GM20000 (cell line): ENCODE results near the gene NEB.
"Not testable (repeated sequence)": the region's sequence is repeated elsewhere in the genome, so short reads cannot be mapped to it uniquely, and the experiment has no call there.

ENCODE experiments used
- DNase-seq: peaks from one replicate; pipeline ENCODE4 v3.0.0; 2012; ENCODE audit warnings: low spot score
- TF ChIP-seq, protein P1 (sequence below): IDR thresholded peaks from 2 replicates; pipeline ENCODE4 v1.5.1; 2012; ENCODE audit warnings: mild to moderate bottlenecking, control low read depth; ENCODE audit errors: extremely low read depth, missing control alignments

Gene NEB

DNA sequence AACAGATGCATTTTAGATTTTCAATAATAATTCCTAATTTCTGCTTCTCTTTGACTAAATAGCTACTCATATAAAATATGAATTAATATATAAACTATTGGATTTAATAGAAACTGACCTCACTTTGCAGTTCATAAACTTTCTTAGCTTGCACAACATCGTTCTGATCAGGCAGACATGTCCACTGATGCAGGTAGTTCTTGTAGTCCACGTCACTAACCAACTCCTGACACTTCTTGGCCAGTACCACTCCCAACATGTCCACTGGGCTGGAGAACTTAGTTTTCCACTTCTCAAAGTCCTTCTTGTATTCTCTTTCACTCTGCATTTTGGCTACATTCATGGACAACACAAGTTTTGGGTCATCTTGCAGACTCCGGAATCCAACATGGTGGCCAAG, 83.8 kb downstream of the NEB start:
- DNase-seq = no peak
- TF ChIP-seq, protein P1, sequence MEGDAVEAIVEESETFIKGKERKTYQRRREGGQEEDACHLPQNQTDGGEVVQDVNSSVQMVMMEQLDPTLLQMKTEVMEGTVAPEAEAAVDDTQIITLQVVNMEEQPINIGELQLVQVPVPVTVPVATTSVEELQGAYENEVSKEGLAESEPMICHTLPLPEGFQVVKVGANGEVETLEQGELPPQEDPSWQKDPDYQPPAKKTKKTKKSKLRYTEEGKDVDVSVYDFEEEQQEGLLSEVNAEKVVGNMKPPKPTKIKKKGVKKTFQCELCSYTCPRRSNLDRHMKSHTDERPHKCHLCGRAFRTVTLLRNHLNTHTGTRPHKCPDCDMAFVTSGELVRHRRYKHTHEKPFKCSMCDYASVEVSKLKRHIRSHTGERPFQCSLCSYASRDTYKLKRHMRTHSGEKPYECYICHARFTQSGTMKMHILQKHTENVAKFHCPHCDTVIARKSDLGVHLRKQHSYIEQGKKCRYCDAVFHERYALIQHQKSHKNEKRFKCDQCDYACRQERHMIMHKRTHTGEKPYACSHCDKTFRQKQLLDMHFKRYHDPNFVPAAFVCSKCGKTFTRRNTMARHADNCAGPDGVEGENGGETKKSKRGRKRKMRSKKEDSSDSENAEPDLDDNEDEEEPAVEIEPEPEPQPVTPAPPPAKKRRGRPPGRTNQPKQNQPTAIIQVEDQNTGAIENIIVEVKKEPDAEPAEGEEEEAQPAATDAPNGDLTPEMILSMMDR = no peak

DNA sequence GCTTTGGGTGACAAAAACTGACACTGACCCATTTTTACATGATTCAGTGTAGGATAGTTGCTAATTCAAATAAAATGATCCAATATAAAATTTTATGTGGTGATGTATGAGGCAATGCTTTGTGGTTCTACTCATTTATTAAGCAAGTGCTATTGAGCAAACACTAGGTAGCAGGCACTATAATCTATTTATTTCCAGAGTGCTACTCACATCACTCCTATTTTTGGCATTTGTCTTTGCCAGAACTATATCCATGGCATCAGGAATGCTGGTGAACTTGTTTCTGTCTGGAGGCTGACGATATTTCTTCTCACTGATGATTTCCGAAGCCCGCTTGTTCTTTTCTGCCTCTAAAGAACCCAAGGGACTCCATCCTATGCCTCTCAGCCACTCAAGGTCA, 84.3 kb downstream of the NEB start:
- TF ChIP-seq, protein P1 = no peak
- no peak for DNase-seq

DNA sequence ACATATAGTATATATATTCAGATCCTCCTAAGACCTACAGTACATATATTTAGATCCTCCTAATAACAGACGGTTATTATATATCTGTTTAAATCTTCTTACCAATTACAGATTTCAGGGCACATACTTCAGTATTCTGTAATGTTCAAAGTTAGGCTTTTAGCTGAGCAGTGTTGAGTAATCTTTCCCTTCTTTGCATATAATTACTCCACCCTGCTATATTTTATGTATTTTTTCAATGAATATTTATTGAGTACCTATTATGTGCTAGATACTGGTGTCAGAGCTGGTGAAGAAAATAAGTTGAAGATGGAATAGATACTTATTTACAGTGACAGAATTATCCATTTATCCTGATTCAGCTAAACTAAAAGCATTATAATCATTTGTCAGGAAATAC, 84.9 kb downstream of the NEB start:
- DNase-seq = no peak
- TF ChIP-seq, protein P1 = no peak

DNA sequence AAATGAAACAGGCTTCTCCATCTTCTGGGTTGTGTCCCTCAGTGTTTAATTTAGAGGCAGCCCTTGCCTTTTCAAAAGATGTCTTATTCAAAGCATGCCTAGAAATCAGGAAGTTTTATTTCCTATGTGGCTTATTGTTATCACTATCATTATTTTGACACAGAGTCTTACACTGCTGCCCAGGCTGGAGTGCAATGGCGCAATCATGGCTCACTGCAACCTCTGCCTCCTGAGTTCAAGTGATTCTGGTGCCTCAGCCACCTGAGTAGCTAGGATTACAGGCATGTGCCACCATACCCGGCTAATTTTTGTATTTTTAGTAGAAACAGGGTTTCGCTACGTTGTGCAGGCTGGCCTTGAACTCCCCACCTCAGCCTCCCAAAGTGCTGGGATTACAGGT, 87.8 kb downstream of the NEB start:
- not testable (repeated sequence) for DNase-seq

DNA sequence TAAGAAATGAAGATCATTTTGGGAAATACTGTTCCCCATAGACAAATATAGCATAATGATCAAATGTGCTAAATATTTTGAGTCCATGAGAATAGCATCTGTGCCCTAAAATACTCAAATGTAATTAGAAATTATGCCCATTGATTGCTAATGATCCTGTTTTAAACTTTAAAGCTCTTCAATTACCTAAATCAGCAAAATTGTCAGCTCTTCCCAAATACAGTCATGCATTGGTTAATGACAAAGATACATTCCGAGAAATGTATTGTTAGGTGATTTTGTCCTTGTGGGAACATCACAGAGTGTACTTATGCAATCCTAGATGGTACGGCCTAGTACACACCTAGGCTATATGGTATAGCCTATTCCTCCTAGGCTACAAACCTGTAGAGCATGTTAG, 89.7 kb downstream of the NEB start:
- no peak for DNase-seq
- TF ChIP-seq, protein P1 = no peak

DNA sequence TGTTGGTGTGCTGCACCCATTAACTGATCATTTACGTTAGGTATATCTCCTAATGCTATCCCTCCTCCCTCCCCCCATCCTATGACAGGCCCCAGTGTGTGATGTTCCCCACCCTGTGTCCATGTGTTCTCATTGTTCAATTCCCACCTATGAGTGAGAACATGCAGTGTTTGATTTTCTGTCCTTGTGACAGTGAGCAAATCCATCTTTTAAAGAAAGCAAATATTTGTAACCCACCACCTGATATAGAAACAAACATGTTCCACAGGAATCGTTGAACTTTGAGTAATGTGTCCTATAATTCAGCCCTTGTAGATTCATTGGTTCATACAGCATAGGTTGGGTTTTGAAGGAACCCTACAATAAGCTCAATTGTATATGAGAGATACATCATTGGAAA, 92.4 kb downstream of the NEB start:
- not testable (repeated sequence) for DNase-seq

DNA sequence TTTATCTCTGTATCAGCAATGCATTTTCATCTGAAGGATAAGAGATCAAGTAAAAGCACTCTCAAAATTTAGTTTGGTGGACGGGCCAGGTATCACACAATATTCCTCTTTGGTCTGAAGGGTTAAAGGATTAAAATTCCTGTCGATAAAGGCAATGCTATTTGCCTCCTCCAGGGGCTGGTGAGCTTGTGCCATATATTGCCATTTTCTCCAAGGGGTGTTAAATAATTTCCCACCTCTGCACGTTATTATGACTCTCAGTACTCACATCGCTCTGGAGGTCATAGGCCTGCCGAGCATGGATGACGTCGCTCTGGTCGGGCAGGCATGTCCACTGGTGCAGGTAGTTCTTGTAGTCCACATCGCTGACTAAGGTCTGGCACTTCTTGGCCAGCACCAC, 94.2 kb downstream of the NEB start:
- no peak for DNase-seq
- TF ChIP-seq, protein P1 = no peak

DNA sequence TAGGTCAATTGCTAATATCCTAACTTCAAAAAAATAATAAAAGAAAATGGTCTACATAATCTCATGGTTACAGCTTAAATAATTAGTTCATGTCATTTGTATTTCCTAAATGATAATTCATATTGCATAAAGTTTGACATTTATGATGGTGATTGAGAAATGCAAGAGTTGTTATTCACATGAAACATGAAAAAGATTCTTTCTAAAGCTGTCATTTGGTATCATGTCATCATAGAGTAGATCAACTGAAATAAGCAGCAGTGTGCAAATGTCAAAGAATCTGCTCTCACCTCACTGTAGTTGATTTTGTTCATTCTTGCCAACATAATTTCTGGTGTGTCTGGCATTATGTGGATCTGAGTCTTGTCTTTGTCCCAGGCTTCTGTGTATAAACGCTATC, 95.3 kb downstream of the NEB start:
- TF ChIP-seq, protein P1 = no peak
- DNase-seq = no peak
